Right atrium auricular region (tissue), 2 donors: ENCODE measurements around the gene RASL12. TPM values are rescaled to one million over a fixed set of nuclear protein-coding genes. Genes with fewer than 3 reads are reported as not detected.
"Not testable (repeated sequence)": the region's sequence is repeated elsewhere in the genome, so short reads cannot be mapped to it uniquely, and the experiment has no call there.

Experiments used
- DNase-seq: peaks from one replicate; pipeline ENCODE4 v3.0.0-alpha.2; 2019; ENCODE audit warnings: low spot score
- H3K27ac ChIP-seq, 2 donors: fragments of 200-600 bp; sonication (generic); 1 replicate in 1 of 2; 2 replicates in 1 of 2; pipeline ENCODE4 v1.5.1; 2016 to 2019
- H3K27me3 ChIP-seq, 2 donors: fragments of 200-600 bp; sonication (generic); one replicate each; pipeline versions ENCODE4 v1.5.1 to v1.6.0; 2017 to 2019
- H3K36me3 ChIP-seq: fragments of 200-600 bp; sonication (generic); one replicate; pipeline ENCODE4 v1.5.1; 2016
- H3K4me1 ChIP-seq, 2 donors: fragments of 200-600 bp; sonication (generic); one replicate each; pipeline versions ENCODE4 v1.5.1 to v1.6.0; 2017 to 2019
- H3K4me3 ChIP-seq, 2 donors: fragments of 200-600 bp; sonication (generic); 1 replicate in 1 of 2; 2 replicates in 1 of 2; pipeline ENCODE4 v1.5.1; 2017 to 2019; ENCODE audit warnings: mild to moderate bottlenecking in 1 of 2, moderate library complexity in 1 of 2
- H3K9me3 ChIP-seq, 2 donors: fragments of 200-600 bp; sonication (generic); one replicate each; pipeline ENCODE4 v1.5.1; 2019
- CTCF ChIP-seq, 2 donors: fragments of 200-600 bp; sonication (generic); IDR thresholded peaks; one replicate each; pipeline ENCODE4 v1.5.1; 2019; ENCODE audit warnings: antibody characterized with exemption in 2 of 2
- total RNA-seq, 2 donors: library from RNA; depleted of rRNA; stranded (reverse); fragments of >200 nt; gene quantifications; one replicate each; pipeline ENCODE4 v1.1.0, GENCODE V29; 2016

RASL12 gene
- total RNA-seq, 2 donors from 2014 or later, result 83.3 to 183 TPM

GRCh38 chr15:65021488-65021887 lies 46.3 kb downstream of the RASL12 start:
- H3K27ac ChIP-seq, result no peak overlapping the region
- peaks cover 51% of the 10 kb centered on the region for H3K36me3 ChIP-seq
- H3K27me3 ChIP-seq, result no peaks in the 10 kb centered on the region
- H3K4me1 ChIP-seq, result no peaks in the 10 kb centered on the region
- no peaks in the 10 kb centered on the region for H3K9me3 ChIP-seq
- no peak for DNase-seq
- no peak for TF ChIP-seq CTCF (IDR thresholded peaks at IDR 0.05)
- no peak overlapping the region for H3K4me3 ChIP-seq

- Histone ChIP-seq H3K4me1 (no peaks in the 10 kb centered on the region), H3K27ac (no peak overlapping the region), H3K9me3 (no peaks in the 10 kb centered on the region), H3K36me3 (peaks cover 52% of the 10 kb centered on the region), H3K4me3 (no peak overlapping the region), H3K27me3 (no peaks in the 10 kb centered on the region)
- TF ChIP-seq CTCF (IDR thresholded peaks at IDR 0.05), result no peak
- no peak for DNase-seq
Measured at GRCh38 chr15:65020419-65020818, 47.4 kb downstream of the RASL12 start.

GRCh38 chr15:65011198-65011597 lies 56.6 kb downstream of the RASL12 start:
- peaks cover 40% of the 10 kb centered on the region for H3K36me3 ChIP-seq
- not testable (repeated sequence) for DNase-seq, H3K9me3 ChIP-seq, H3K27me3 ChIP-seq, H3K4me1 ChIP-seq, H3K27ac ChIP-seq, H3K4me3 ChIP-seq

GRCh38 chr15:65008983-65009382 lies 58.8 kb downstream of the RASL12 start:
- no peak for DNase-seq
- peaks cover 0 to 6% of the 10 kb centered on the region in 2 donors for H3K9me3 ChIP-seq
- H3K4me3 ChIP-seq, result no peak overlapping the region
- H3K36me3 ChIP-seq, result peaks cover 33% of the 10 kb centered on the region
- no peaks in the 10 kb centered on the region for H3K27me3 ChIP-seq
- H3K4me1 ChIP-seq, result no peaks in the 10 kb centered on the region
- TF ChIP-seq CTCF (IDR thresholded peaks at IDR 0.05), result no peak
- H3K27ac ChIP-seq, result no peak overlapping the region

- no peak overlapping the region for H3K27ac ChIP-seq
- peaks cover 21% of the 10 kb centered on the region for H3K36me3 ChIP-seq
- no peaks in the 10 kb centered on the region for H3K4me1 ChIP-seq
- no peaks in the 10 kb centered on the region for H3K27me3 ChIP-seq
- no peak for DNase-seq
- no peak overlapping the region for H3K4me3 ChIP-seq
- H3K9me3 ChIP-seq, result no peaks in the 10 kb centered on the region
- no peak for TF ChIP-seq CTCF (IDR thresholded peaks at IDR 0.05)
Measured at GRCh38 chr15:65006876-65007275, 60.9 kb downstream of the RASL12 start.

- Histone ChIP-seq H3K4me1 (no peaks in the 10 kb centered on the region), H3K27me3 (no peaks in the 10 kb centered on the region), H3K9me3 (no peaks in the 10 kb centered on the region), H3K4me3 (no peak overlapping the region), H3K27ac (no peak overlapping the region), H3K36me3 (peaks cover 11% of the 10 kb centered on the region)
- no peak for DNase-seq
- TF ChIP-seq CTCF (IDR thresholded peaks at IDR 0.05), result no peak
Measured at GRCh38 chr15:65004993-65005392, 62.8 kb downstream of the RASL12 start.

Other genes with a start within 250 kb of the RASL12 start
- gene PIF1, start 242.3 kb downstream of the RASL12 start, total RNA-seq, result under 1 TPM; 0.28 to 0.56 TPM
- 10 to 100 TPM in 1 of 2 donors, 1 to 10 TPM in 1; 6.3 to 19.4 TPM for gene PLEKHO2, start 226.1 kb downstream of the RASL12 start, total RNA-seq
- 1 to 10 TPM in 1 of 2 donors, under 1 TPM in 1; 0.96 to 2.2 TPM for gene ANKDD1A, start 156.1 kb downstream of the RASL12 start, total RNA-seq
- 10 to 100 TPM; 48.8 to 52.8 TPM for gene SPG21, start 78.1 kb downstream of the RASL12 start, total RNA-seq
- 10 to 100 TPM; 24.1 to 25.9 TPM for gene MTFMT, start 38.4 kb downstream of the RASL12 start, total RNA-seq
- gene SLC51B, start 22.6 kb downstream of the RASL12 start, total RNA-seq, result not detected
- gene KBTBD13, start 8.8 kb upstream of the RASL12 start, total RNA-seq, result 1 to 10 TPM; 2.6 to 4.4 TPM
- 1 to 10 TPM in 1 of 2 donors, under 1 TPM in 1; 0.48 to 1.1 TPM for gene UBAP1L, start 47.2 kb upstream of the RASL12 start, total RNA-seq
- 10 to 100 TPM in 1 of 2 donors, 1 to 10 TPM in 1; 8.9 to 13.3 TPM for gene PDCD7, start 65.8 kb upstream of the RASL12 start, total RNA-seq
- gene CLPX, start 117.4 kb upstream of the RASL12 start, total RNA-seq, result 10 to 100 TPM; 28.8 to 39.5 TPM
- 10 to 100 TPM in 1 of 2 donors, 1 to 10 TPM in 1; 2.2 to 32.0 TPM for gene CILP, start 143.5 kb upstream of the RASL12 start, total RNA-seq
- 1 to 10 TPM; 5.2 to 5.8 TPM for gene PARP16, start 218.9 kb upstream of the RASL12 start, total RNA-seq
- gene RNU5A-1, start 228.1 kb upstream of the RASL12 start, total RNA-seq, result not detected
- gene RNU5B-1, start 236.7 kb upstream of the RASL12 start, total RNA-seq, result not detected